B cell (primary cell): ENCODE data around the gene NPHP4.

Source experiments
- CTCF ChIP-seq: fragments of 200-600 bp; IDR thresholded peaks from one replicate; pipeline ENCODE4 v1.8.0; 2022; ENCODE audit warnings: antibody characterized with exemption, mild to moderate bottlenecking
- EZH2 ChIP-seq: IDR thresholded peaks from 2 replicates; pipeline ENCODE4 v1.6.1; 2012; ENCODE audit warnings: borderline replicate concordance, low read depth, mild to moderate bottlenecking, moderate library complexity, low read length; ENCODE audit not compliant: insufficient read depth, poor library complexity, severe bottlenecking

GRCh38 chr1:5996641-5997270 is 4.5 kb upstream of the NPHP4 start:
- no peak for TF ChIP-seq CTCF
- TF ChIP-seq EZH2, result no peak
